Loucy (cell line): Measurements from ENCODE around the gene GRHL1.
"Not testable (repeated sequence)": the region's sequence is repeated elsewhere in the genome, so short reads cannot be mapped to it uniquely, and the experiment has no call there.

Experiments used
- H2AFZ ChIP-seq: fragments of 200-600 bp; sonication (generic); 2 replicates; pipeline ENCODE4 v1.6.0; 2016; ENCODE audit warnings: antibody characterized with exemption, mild to moderate bottlenecking, low read length, moderate library complexity
- H3F3A ChIP-seq: fragments of 200-600 bp; 2 replicates; pipeline ENCODE4 v1.6.0; 2016; ENCODE audit warnings: antibody characterized with exemption, low read depth, mild to moderate bottlenecking
- H3K27me3 ChIP-seq: fragments of 200-600 bp; sonication (generic); 2 replicates; pipeline ENCODE4 v1.6.1; 2014; ENCODE audit warnings: low read length, mild to moderate bottlenecking; ENCODE audit not compliant: insufficient read depth, poor library complexity, severe bottlenecking
- H3K36me3 ChIP-seq: fragments of 200-600 bp; sonication (generic); 2 replicates; pipeline ENCODE4 v1.6.1; 2016; ENCODE audit warnings: low read length; ENCODE audit not compliant: insufficient read depth
- H3K4me1 ChIP-seq: fragments of 200-600 bp; sonication (generic); 2 replicates; pipeline ENCODE4 v1.5.1; 2014; ENCODE audit warnings: low read length, mild to moderate bottlenecking; ENCODE audit not compliant: insufficient read depth, poor library complexity, severe bottlenecking
- H3K4me2 ChIP-seq: fragments of 200-600 bp; sonication (generic); 2 replicates; pipeline ENCODE4 v1.6.0; 2014; ENCODE audit warnings: antibody characterized with exemption, low read length, low read depth, mild to moderate bottlenecking; ENCODE audit not compliant: poor library complexity, severe bottlenecking
- H3K4me3 ChIP-seq: fragments of 200-600 bp; sonication (generic); 2 replicates; pipeline ENCODE4 v1.5.1; 2014; ENCODE audit warnings: low read length, mild to moderate bottlenecking, mixed read lengths; ENCODE audit not compliant: poor library complexity, severe bottlenecking
- H3K79me2 ChIP-seq: fragments of 200-600 bp; sonication (generic); 2 replicates; pipeline ENCODE4 v1.6.1; 2014; ENCODE audit warnings: low read length; ENCODE audit not compliant: insufficient read depth
- H3K9ac ChIP-seq: fragments of 200-600 bp; sonication (generic); 2 replicates; pipeline ENCODE4 v1.6.0; 2014; ENCODE audit warnings: mild to moderate bottlenecking, low read depth, low read length, moderate library complexity; ENCODE audit not compliant: poor library complexity, severe bottlenecking
- H3K9me2 ChIP-seq: fragments of 200-600 bp; sonication (generic); replicated peaks from 2 replicates; pipeline ENCODE4 v1.6.1; 2016; ENCODE audit warnings: low read depth, low read length, mixed read lengths
- H3K9me3 ChIP-seq: fragments of 200-600 bp; sonication (generic); 2 replicates; pipeline ENCODE4 v1.6.1; 2014; ENCODE audit warnings: mild to moderate bottlenecking, antibody characterized with exemption, low read length, low read depth; ENCODE audit not compliant: insufficient read depth
- H4K20me1 ChIP-seq: fragments of 200-600 bp; sonication (generic); 2 replicates; pipeline ENCODE4 v1.6.0; 2014; ENCODE audit warnings: antibody characterized with exemption, low read length, mild to moderate bottlenecking; ENCODE audit not compliant: insufficient read depth, poor library complexity, severe bottlenecking
- EZH2phosphoT487 ChIP-seq: fragments of 200-600 bp; IDR thresholded peaks from 2 replicates; pipeline ENCODE4 v1.6.1; 2018; ENCODE audit warnings: antibody characterized with exemption, mild to moderate bottlenecking, moderate library complexity, borderline replicate concordance
- TF ChIP-seq, protein P1 (sequence below): fragments of 200-600 bp; sonication (generic); conservative IDR thresholded peaks from 2 replicates; pipeline ENCODE4 v1.5.1; 2014; ENCODE audit warnings: mild to moderate bottlenecking, antibody characterized with exemption, low read length

The GRHL1 gene

DNA sequence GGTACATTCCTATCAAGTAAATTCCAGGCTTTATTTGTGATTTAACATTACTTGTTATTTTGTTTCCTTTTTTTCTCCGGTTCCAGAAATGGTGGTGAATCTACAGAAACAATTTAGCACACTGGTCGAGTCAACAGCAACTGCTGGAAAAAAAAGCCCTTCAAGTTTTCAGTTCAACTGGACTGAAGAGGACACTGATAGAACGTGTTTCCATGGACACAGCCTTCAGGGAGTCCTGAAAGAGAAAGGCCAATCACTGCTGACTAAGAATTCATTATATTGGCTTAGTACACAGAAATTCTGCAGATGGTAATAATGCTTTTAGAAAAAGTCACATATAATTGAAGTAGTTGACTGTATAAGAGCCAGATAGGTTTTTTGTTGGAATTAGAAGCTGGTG, 32.0 kb upstream of the GRHL1 start:
- Histone ChIP-seq H3K36me3 (peaks cover 23% of the 10 kb centered on the region; the same call in 1 of the 2 replicates), H3K79me2 (no peaks in the 10 kb centered on the region), H3K4me3 (no peak overlapping the region), H2AFZ (no peak overlapping the region), H3K4me1 (no peaks in the 10 kb centered on the region), H3K9me2 (no peaks in the 10 kb centered on the region), H3K27me3 (no peaks in the 10 kb centered on the region), H3K9ac (no peak overlapping the region), H3F3A (no peaks in the 10 kb centered on the region), H4K20me1 (no peaks in the 10 kb centered on the region), H3K9me3 (no peaks in the 10 kb centered on the region), H3K4me2 (no peak overlapping the region)
- no peak for TF ChIP-seq EZH2phosphoT487
- TF ChIP-seq, protein P1, sequence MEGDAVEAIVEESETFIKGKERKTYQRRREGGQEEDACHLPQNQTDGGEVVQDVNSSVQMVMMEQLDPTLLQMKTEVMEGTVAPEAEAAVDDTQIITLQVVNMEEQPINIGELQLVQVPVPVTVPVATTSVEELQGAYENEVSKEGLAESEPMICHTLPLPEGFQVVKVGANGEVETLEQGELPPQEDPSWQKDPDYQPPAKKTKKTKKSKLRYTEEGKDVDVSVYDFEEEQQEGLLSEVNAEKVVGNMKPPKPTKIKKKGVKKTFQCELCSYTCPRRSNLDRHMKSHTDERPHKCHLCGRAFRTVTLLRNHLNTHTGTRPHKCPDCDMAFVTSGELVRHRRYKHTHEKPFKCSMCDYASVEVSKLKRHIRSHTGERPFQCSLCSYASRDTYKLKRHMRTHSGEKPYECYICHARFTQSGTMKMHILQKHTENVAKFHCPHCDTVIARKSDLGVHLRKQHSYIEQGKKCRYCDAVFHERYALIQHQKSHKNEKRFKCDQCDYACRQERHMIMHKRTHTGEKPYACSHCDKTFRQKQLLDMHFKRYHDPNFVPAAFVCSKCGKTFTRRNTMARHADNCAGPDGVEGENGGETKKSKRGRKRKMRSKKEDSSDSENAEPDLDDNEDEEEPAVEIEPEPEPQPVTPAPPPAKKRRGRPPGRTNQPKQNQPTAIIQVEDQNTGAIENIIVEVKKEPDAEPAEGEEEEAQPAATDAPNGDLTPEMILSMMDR: no peak

- not testable (repeated sequence) for H3K9me3 ChIP-seq, H3K9me2 ChIP-seq, H4K20me1 ChIP-seq, H3K79me2 ChIP-seq, H3K27me3 ChIP-seq, H3K9ac ChIP-seq, H3F3A ChIP-seq, H3K4me3 ChIP-seq, H3K4me2 ChIP-seq, H3K4me1 ChIP-seq, H3K36me3 ChIP-seq, H2AFZ ChIP-seq
These were observed 24.5 kb upstream of the GRHL1 start for GRCh38 chr2:9927020-9927419.

- Histone ChIP-seq H2AFZ (no peak overlapping the region), H3K27me3 (no peaks in the 10 kb centered on the region), H3K4me3 (no peak overlapping the region), H3K9ac (no peak overlapping the region), H3K4me1 (no peaks in the 10 kb centered on the region), H3K9me2 (no peaks in the 10 kb centered on the region), H3K4me2 (no peak overlapping the region), H3K9me3 (no peaks in the 10 kb centered on the region), H4K20me1 (no peaks in the 10 kb centered on the region), H3K36me3 (peaks cover 10% of the 10 kb centered on the region; the same call in 1 of the 2 replicates), H3F3A (no peaks in the 10 kb centered on the region), H3K79me2 (no peaks in the 10 kb centered on the region)
- no peak for TF ChIP-seq EZH2phosphoT487
- TF ChIP-seq, protein P1: no peak
These were observed 14.2 kb upstream of the GRHL1 start for GRCh38 chr2:9937258-9937657.

DNA sequence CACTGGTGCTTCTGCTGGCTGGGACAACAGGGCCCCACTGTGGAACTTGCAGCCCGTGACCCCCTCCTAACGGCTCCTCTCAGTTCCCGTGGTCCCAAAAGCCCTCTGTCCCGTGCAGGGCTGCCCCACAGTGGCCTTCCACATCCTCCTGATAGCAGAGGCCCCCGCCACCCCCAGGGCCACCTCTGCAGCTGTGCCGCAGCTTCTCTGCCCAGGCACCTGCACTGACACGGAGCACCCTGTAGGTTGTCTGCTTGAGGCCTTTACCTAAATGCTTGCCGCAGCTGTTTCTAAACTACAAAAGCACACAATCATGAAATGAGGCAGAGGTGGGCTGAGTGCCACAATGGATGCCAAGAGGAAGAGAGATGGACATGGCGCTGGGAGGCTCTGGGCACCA, 13.5 kb upstream of the GRHL1 start:
- H2AFZ ChIP-seq: no peak overlapping the region
- H3K27me3 ChIP-seq: no peaks in the 10 kb centered on the region
- no peak overlapping the region for H3K4me2 ChIP-seq
- no peaks in the 10 kb centered on the region for H3K4me1 ChIP-seq
- H4K20me1 ChIP-seq: no peaks in the 10 kb centered on the region
- no peak overlapping the region for H3K9ac ChIP-seq
- no peak for TF ChIP-seq EZH2phosphoT487
- TF ChIP-seq, protein P1: no peak
- peaks cover 10% of the 10 kb centered on the region; the same call in 1 of the 2 replicates for H3K36me3 ChIP-seq
- no peaks in the 10 kb centered on the region for H3F3A ChIP-seq
- H3K9me3 ChIP-seq: no peaks in the 10 kb centered on the region
- no peaks in the 10 kb centered on the region for H3K79me2 ChIP-seq
- no peak overlapping the region for H3K4me3 ChIP-seq
- H3K9me2 ChIP-seq: no peaks in the 10 kb centered on the region
